ENCODE measurements around the gene SHISA6.
"Not testable (repeated sequence)": the region's sequence is repeated elsewhere in the genome, so short reads cannot be mapped to it uniquely, and the experiment has no call there.

The SHISA6 gene

DNA sequence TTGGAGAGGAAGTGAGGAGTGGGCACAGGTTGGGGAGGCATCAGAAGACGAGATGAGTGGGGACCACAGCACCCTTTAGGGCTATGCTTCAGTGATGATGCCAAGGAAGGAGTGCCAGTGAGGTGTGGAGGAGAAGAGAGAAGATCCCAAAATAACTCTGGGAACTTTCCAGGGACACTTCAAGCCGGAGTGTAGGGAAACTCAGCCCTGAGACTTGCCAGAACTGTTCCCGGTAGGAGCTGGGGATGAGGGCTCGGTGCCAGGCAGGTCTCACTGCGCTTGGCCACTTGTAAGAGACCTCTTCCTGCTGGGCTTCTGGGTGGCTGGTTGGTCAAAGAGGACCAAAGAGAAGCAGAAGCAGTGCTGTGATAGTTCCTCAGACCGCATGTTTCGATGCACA is 63.6 kb downstream of the SHISA6 start:
- DNase-seq, result no peak

DNA sequence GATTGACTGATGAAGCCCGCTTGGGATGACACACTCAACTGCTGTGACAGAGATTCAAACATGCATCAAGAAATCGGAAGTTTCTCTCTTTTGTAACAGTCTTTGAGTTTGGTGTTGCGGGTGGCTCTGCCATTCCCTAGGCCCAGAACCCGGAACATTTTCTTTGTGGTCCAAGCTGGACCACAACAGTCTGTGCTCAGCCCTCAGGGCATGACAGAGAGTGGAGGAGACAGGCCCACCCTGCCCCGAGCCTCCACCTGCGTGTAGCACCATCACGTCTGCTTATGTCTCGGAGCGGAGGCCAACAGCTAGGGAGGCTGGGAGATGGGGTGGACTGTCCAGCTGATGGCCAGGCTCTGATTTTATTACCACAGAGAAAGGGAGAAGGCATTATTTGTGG is 64.5 kb downstream of the SHISA6 start:
- DNase-seq, result no peak

DNA sequence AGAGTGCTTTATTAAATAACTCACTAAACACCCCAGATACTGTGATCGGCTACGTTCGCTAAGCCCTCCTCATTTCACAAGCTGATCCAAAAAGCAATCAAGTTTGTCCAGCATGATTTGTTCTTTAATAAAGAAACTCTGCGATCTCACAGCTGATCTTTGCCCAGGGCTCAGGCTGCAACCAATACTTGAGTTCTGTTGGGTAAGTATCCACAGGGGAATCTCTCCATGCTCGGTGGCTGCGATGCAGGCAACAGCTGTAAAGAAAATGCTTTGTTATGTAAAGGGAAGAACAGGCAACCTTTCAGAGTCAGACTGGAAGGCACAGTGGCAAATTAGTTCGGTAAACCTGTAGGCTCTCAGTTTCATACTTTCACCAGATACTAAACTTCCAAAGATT is 67.5 kb downstream of the SHISA6 start:
- DNase-seq, result no peak

DNA sequence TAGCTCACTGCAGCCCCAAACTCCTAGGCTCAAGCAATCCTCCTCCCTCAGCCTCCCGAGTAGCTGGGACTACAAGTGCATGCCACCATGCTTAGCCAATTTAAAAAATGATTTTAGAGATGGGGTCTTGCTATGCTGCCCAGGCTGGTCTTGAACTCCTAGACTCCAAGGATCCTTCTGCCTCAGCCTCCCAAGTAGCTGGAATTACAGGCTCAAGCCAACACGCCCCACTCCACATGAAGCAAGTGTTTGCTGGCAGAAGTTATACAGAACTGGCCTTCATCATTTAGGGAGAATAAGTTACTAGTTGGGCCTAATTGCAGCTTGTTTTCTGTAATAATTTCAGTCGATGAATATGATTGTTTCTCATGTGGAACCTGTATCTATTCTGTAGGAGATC is 68.0 kb downstream of the SHISA6 start:
- no peak for DNase-seq

DNA sequence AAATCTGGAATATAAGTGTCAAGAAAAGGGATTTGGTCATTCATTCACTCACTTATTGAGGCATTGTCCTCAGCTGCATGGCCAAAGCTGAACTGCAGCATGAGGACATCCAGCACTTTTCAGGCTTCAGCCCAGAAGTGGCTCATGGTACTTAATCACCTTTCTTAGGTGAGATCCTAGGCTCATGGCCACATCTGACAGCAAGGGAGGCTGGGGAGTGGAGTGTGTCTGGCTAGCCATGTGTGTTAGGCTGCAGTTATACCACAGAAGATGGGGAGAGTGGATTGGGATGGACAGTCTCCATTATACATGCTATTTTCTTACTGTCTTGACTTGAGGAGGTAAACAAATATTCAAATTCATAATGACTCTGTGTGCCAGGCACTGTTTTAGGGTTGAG is 68.8 kb downstream of the SHISA6 start:
- DNase-seq, result no peak

DNA sequence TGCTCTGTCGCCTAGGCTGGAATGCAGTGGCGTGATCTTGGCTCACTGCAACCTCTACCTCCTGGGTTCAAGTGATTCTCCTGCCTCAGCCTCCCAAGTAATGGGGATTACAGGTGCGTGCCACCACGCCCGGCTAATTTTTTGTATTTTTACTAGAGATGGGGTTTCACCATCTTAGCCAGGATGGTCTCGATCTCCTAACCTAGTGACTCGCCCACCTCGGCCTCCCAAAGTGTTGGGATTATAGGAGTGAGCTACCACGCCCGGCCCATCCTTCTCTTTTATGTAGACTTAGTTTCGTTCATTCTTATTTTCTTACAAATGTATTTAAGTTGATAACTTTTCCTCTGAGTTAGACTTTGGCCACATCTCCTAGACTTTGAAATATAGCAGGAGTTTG is 75.4 kb downstream of the SHISA6 start:
- not testable (repeated sequence) for DNase-seq

DNA sequence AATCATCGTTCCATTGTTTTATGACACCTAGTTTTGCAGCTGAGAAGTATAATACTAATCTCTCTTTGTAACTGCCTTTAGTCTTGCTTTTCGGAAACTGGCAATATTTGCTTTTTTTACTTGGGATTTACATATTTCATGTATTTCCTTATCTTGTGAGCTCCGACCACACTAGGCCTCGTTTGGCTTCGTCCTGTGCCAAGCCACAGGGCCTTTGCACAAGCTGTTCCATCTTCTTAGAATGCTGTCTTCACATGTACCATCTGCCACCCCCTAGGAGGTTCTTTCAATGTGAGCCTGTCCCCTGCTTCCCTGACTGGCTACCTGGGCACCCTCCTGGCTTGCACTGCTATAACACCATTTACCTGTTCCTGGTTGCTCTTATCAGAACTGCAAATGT is 77.2 kb downstream of the SHISA6 start:
- no peak for DNase-seq

DNA sequence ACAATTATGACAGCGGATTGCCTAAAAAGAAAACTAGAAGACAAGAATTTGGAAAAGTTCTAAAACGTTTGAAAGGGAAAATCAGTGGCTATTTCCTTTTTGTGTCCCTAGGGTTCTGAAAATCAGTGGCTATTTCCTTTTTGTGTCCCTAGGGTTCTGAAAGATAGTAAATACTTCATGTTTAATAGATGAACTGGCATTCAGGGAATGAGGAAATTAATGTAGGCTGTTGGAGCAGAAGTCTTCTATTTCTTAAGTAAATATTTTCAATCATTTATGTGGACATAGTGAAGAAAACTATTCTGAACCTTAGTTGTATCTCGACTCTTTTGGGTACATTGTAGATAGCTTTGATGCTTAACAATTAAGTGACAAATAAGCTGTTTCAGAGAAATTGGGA is 78.9 kb downstream of the SHISA6 start:
- DNase-seq, result no peak

DNA sequence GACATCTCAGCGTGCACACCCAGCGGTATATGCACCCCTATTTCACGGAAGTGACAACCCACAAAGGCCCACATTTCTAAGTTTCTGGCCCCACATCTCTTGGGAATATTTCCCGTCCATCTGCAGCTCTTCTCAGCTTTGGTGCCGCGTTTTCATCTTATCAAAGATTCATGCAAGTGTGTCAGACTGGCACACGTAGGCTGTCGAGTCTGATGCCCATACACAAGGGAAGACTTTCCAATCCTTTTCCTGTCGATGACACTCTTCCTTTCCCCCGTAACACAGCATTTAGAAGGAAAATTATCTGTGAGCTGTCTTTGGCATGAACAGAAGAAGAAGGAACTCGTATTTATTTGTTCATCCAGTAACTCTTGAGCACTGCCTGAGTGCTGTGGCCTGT is 83.0 kb downstream of the SHISA6 start:
- no peak for DNase-seq

DNA sequence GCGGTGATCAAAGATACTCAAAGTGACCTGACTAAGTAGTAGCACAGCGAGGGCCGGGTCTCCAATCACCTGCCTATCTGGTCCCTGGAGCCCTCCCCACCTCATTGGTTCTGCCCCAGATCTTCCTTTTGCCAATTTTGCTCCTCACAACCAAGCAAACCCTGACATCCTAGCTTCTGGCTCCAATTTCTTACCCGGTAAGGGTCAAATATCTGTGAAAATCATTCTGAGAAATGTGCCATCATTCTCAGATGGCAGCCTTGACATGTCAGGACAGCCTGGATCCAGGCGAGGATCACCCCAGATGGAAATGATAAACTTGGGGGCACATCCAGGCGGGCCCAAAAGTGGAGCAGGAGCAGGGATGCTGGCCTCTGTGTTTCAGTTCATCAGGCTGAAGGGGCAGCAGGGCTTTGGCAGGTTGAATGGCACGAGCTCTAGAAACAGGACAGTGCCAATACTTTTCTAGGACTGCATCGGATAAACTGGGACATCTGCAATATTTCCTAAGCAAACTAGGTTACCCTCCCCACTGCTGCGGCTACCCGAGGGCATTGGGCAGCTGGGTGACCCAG is 83.9 kb downstream of the SHISA6 start:
- DNase-seq, result no peak

DNA sequence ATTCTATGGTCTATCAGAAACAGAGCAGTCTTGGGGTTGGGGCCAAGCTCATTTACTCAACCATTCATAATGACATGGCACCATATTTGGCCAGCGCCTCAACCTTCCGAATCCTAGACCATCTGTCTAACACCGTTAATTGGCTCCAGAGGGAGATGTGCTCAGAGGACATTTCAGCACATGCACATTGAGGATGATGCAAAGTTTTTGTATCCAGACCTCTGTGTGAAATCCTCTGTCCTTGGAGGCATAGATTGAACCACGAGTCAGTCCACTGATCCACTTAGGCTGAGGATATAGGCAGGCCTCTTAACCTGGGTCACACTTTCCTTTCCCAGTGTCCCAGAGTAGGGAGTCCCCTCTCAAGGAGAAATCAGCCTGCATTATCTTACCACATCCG is 85.5 kb downstream of the SHISA6 start:
- DNase-seq, result no peak

DNA sequence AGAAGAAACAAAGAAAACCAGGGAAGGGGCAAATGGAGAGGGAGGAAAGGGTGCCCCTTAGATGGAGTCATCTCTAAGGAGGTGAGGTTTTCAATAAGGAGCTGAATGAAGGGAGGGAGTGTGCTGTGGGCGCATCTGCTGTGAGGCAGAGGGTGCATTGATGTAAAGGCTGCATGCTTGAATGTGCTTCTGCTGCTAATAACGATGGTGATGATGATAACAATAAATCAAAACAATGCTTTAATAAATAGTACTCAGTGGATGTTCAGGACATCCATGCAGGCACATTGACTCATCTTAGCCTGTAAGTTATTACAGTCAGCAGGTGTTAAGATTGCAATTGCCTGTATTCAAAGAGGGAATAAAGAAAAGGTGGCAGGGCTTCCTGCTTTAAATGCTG is 87.8 kb downstream of the SHISA6 start:
- DNase-seq, result no peak

DNA sequence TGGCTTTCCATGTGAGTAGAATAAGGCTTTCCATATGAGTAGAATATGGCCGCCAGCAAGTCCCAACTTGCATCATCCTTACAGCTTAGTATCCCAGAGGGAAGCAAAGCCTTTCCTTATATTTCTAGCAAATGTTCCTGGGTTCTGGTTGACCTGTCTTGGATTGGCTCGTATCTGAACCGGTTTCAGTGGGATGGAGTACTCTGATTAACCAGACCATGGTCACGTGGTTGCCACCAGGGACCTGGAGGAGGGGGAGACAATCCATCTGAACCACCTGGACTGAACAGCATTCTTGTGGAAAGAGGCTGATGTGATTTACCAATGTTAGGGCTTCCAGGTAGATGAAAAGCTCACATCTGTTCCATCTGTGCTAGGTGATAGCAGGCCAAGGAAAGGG is 89.0 kb downstream of the SHISA6 start:
- DNase-seq, result no peak

DNA sequence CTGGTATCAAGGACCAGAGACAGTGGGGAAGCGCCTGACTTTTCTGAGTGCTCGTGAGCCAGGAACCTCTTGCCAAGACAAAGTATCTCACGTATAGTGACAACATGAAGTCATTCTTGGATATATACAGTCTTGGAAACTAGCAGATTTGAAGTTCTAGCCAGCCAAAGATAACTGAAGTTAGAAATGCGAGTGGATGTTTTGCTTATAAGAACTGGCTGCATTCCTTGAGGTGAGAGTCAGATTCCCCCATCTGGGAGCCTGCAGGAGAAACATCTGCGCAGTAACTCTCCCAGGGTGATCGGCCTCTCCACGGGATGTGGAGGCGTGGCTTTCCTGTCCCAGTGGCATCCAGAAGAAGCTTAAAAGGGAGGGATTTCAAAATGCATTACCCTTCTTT is 89.8 kb downstream of the SHISA6 start:
- no peak for DNase-seq

DNA sequence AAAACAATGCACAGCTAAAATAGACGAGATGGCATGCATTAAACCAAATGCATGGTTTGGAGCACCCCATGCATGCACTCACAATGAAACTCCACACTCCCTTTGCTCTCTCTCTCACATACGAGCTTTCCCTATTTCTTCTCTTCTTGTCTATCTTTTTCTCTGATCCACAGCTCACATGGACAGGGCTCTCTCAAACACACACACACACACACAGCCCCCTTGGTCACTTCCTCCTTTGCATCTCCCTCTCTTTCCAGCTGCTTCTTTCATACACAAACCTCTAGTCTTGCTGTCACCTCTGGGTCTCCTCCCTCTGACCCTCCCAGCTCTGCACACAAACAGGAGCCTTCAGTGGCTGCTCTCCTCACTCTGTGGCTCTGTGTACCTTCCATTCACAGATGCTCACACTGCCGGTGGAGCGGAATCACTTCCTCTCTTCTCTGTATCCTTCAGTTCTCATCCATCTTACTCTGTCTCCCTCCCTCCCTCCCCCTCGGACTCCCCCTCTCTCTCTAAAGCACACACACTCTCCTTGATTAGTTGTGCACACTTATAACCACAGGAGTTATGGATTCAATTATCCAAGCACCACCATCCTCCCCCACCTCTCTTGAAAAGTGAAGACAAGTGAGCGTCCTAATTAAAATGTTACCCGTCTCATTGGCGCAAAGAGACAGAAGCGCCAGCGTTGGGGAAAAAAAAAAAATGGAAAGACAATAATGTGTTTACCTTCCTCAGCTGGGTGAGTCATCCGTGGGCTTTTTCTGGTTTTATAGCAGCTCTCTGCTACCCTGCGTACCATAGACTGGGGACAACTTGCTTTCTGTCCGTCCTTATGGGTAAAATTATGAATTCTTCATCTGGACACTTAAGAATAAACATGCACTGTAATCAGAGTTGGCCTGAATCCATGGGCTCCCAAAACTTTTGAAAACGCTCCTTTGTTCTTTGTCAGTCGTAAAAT is 90.8 kb downstream of the SHISA6 start:
- DNase-seq, result no peak

DNA sequence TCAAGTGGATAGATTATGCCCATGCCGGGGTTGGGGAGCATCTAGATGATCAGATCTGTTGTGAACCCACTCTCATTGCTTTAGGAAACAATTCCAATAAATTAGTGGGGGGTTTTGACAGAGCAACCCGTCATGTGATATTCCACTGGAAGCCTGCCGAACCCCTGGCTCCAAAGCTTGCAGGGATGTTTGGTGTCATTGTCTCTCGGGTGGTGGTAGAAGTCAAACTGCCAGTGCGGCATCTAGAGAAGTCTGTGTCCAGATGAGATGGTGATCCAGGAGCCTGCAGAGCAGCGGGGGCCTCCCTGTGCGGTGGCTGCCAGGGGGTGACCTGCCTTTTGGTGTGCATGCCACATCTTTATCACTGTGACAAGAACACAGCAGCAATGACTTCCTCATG is 91.7 kb downstream of the SHISA6 start:
- no peak for DNase-seq

DNA sequence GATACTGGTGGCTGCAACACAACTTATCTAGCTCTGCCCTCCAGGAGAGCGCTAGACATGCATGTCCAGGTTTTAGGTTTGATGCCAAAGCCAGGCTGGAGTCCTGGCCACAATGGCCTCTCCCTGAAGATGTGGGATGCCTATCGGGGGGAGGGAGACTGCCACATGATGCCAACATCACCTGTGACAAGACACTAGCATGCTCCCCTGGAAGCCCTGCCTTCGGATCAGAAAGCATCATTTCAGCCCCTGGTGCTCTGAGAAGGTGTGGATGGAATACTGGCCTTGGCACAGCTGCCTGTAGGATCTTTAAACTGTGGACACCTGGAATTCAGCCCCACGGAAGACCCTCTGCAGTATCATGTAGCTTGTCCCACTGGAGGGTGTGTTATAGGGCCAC is 93.5 kb downstream of the SHISA6 start:
- DNase-seq, result no peak

DNA sequence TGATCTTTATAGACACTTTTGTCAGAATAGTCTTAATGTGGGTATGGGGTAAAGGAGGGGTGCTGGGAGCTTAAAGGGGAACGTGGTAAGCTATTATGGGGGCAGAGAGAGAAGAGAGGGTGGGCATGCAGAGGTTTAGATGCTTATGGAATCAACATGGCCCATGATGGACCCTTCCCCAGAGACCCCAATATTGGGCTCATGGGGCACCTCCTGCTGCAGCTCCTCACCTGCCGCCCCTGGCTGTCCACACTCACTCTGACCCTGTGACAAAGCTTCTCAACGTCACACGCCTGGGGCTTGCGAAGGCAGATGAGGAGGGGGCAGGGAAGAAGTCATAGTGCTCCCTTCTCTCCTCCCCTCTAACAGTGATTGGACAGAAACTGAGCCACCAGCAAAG is 95.3 kb downstream of the SHISA6 start:
- no peak for DNase-seq

DNA sequence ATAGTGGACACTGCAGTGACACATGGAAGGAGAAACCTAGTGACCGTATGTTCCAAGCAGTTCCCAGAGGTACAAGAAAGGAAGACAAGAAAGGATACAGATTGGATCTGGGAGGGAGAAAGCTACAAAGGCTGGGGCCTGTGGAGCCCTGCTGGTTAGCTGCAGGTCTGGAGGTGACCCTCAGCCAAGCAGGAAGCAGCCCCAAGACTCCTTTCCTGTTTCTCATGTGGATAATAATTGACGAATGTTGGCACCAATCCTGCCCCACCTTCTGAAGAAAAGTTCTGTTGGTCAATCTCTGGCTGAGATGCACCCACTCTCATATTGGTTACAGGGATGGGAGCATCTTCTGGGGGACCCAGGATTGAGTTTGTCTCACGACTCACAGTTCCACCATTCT is 99.8 kb downstream of the SHISA6 start:
- no peak for DNase-seq

DNA sequence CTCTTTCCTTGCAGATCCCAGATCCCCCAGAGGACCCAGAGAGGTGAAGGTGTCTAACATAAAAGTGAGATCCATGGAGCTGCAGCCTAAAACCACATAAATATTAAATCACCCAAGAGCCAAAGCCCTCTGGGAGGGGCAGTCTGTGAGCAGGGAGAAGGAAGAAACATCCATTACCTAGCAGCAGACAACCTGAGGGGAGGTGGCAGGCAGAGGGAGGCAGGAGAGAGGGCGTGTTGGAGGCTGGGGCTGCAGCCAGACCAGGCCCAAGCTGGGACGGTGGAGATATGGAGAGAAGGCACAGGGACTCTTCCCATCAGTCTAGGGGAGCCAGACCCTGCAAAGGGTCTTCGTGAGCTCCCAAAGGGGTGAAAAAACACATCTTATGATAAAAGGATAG is 101.1 kb downstream of the SHISA6 start:
- DNase-seq, result no peak

DNA sequence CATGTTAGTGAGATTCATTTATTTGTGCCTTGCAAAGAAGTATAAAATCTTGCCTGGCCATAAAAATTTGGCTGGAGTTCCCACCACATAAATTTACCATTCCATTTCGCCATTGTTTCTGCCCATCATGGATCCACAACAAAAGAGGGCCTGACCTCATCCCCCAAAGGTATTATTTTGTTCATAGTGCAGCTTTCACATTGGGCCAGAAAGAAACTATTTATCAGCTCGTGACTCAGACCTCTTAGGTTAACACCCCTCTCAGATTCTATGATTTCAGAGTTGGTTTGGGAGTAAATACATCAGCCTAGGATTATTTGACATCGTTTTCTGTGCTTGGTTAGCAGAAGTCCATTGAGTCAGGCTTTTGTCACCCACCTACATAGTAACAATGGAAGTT is 108.1 kb downstream of the SHISA6 start:
- DNase-seq, result no peak

DNA sequence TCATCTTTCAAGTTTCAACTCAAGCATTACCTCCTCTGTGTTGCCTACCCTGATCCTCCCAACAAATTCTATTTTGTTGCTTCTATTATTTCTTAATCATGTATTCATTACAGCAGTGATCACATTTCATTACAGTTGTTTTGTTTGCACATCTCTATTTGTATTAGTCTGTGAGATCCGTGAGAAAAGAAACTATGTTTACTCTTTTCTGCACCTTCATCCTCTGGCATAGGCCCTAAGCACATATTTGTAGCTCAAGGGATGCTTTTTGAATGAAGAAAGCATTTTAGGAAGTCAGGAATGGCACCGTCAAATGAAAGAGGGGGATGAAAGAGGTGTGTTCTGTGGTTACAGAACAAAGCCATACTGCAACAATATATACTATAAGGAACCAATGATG is 110.5 kb downstream of the SHISA6 start:
- no peak for DNase-seq

DNA sequence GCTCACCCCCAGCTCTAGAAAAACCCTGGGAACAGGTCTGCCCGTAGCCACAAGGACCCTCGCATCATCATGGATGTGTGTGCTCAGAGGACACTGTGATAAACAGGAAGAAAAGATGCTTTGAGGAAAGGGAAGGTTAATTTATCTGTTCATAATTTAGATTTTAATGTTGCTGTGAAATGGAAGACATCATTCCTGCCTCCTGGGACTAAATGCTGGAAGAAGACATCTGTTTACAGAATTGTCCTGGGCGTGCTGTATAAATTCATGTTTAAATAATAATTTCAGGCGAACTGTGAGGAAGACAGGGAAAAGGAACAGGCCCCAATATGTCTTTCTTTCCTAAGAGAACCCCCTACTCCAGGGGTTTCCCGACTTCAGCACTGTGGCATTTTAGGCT is 112.6 kb downstream of the SHISA6 start:
- no peak for DNase-seq

DNA sequence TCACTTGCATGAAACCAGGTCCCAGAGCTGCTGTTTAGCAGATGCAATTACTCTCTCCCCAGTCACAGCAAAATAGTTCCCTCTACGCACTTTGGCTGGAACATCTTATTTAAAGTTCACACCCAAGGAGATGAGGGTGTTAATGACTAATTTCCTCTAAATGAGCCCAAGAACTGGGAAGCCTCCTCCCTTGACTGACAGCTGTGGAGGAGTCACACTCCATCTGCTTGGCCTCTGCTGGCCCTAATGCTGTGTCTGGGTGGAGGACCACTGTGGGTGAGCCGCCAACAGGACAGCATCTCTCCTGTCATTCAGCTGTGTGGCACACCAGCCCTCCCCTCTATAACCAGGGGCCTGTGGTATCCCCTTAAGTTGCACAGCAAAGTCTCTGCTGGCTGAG is 115.4 kb downstream of the SHISA6 start:
- DNase-seq, result no peak

DNA sequence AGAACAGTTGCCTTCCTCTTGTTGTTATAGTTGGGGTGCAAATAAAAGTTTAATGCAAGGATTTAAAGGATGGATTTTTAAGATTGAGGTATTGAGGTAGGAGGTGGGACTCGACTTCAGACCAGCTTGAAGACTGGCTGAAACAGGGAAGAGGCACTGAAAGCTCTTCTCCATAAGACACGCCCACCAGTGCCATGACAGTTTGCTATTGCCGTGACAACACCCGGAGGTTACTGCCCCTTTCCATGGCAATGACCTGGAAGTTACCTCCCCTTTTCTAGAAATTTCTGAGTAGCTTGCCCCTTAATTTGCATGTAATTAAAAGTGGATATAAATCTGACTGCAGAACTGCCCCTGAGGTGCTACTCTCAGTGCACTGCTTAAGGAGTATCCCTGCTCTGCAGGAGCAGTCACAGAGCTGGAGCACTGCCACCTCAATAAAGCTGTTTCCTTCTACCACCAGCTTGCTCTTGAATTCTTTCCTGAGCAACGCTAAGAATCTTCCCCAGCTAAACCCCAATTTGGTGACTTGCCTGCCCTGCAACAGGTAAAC is 122.6 kb downstream of the SHISA6 start:
- DNase-seq, result no peak
